ENCODE measurements around the gene XRCC1. TPM values are rescaled to one million over a fixed set of nuclear protein-coding genes. Genes with fewer than 3 reads are reported as not detected.

The XRCC1 gene
- total RNA-seq, 4 donors from 2014 or later: 9.3 to 20.3 (median 16.7) TPM

DNA sequence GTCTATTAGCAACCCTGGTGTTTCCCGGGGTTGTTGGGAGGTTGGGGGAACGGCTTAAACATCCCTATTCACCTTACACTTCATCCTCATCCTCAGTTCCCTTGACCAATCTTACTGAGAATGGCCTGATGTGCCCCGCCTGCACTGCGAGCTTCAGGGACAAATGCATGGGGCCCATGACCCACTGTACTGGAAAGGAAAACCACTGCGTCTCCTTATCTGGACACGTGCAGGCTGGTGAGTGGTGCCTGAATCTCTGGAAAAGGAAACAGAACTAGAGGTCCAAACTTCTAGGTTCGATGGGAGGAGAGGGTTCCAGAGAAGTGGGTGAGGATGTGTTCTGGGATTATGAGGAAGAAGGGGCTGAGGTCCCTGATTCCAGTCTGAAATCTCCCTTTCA lies 6.1 kb upstream of the XRCC1 start:
- Histone ChIP-seq H3K4me3 (no peak overlapping the region), H3K36me3 (no peaks in the 10 kb centered on the region), H3K4me1 (no peaks in the 10 kb centered on the region), H3K27me3 (no peaks in the 10 kb centered on the region), H3K27ac (no peak overlapping the region), H3K9me3 (no peaks in the 10 kb centered on the region)
- in situ Hi-C loops (cut with MboI; ENCODE audit: low sequenced_read_pairs in 4 of 4) (no loop called here), intact Hi-C loops (cut with DNase I; ENCODE audit: low total_unique reads) (no loop called here)
- TF ChIP-seq CTCF (IDR thresholded peaks at IDR 0.05 in 4 of 5, conservative IDR thresholded peaks at IDR 0.05 in 1 of 5) (no peak), POLR2A (IDR thresholded peaks at IDR 0.05) (no peak)
- ATAC-seq (no peak), DNase-seq (no peak)

- TF ChIP-seq CTCF (IDR thresholded peaks at IDR 0.05 in 4 of 5, conservative IDR thresholded peaks at IDR 0.05 in 1 of 5): no peak
- TF ChIP-seq POLR2A (IDR thresholded peaks at IDR 0.05): no peak
- peaks cover 0 to 3% of the 10 kb centered on the region in 2 donors for H3K36me3 ChIP-seq
- intact Hi-C loops (cut with DNase I; ENCODE audit: low total_unique reads) (loop anchor here (5.0 kb wide), 1 partner anchor 46 kb away; the partner anchor contains the start of gene ZNF575), in situ Hi-C loops (cut with MboI; ENCODE audit: low sequenced_read_pairs in 4 of 4) (no loop called here)
- no peak for DNase-seq
- H3K4me3 ChIP-seq: no peak overlapping the region
- no peaks in the 10 kb centered on the region for H3K27me3 ChIP-seq
- ATAC-seq: no peak
- H3K9me3 ChIP-seq: no peaks in the 10 kb centered on the region
- H3K27ac ChIP-seq: no peak overlapping the region
- peaks cover 10 to 13% of the 10 kb centered on the region in 2 donors for H3K4me1 ChIP-seq
Measured at GRCh38 chr19:43578787-43579186, 3.5 kb upstream of the XRCC1 start.

DNA sequence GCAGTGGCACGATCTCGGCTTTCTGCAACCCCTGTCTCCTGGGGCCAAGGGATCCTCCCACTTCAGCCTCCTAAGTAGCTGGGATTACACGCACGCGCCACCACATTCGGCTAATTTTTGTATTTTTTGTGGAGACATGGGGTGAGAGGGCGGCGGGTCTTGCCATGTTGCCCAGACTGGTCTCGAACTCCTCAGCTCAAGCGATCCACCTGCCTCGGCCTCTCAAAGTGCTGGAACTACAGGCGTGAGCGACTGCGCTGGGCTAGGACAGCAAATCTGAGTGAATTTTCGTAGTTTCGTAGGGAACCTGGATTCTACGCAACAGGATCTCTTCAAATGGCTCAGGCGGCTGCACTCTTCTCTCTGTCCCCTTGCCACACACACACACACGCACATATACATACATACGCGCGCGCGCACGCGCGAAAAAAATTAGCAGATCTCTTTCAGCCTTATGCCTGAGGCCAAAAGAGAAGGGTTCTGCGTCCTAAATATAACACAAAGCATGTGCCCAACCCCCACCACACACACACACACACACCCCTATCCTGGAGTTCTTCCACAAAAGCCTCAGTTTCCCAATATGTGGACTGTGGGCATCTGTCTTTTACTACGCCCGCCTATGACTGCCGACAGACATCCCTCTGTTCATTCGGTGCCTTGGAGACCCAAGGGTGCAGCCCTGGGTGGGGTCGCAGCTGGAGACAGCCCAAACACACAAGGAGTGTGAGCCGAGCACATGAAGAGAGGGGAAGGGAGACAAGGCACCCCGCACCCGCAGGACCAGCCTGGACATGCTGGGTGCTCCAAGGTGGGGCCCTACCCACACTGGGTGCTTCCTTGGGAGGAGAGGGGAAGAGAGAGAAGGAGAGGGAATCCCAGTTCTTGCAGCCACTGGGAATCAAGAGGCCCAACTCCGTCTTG lies 890 bp upstream of the XRCC1 start:
- no peak for TF ChIP-seq CTCF (IDR thresholded peaks at IDR 0.05 in 4 of 5, conservative IDR thresholded peaks at IDR 0.05 in 1 of 5)
- TF ChIP-seq POLR2A (IDR thresholded peaks at IDR 0.05): no peak
- in situ Hi-C loops (cut with MboI; ENCODE audit: low sequenced_read_pairs in 4 of 4): no loop called here
- peak overlapping the region; percentile 75 to 98 (median 88) for H3K4me3 ChIP-seq
- ATAC-seq (no peak), DNase-seq (no peak)
- intact Hi-C loops (cut with DNase I; ENCODE audit: low total_unique reads): loop anchor here (1.0 to 5.0 kb wide), 2 partner anchors 20 to 44 kb away; partner anchors contain the start of genes IRGQ, ZNF575 and ZNF576
- peaks cover 10 to 13% of the 10 kb centered on the region in 2 donors for H3K4me1 ChIP-seq
- H3K27me3 ChIP-seq: no peaks in the 10 kb centered on the region
- H3K9me3 ChIP-seq: no peaks in the 10 kb centered on the region
- peaks cover 0 to 8% of the 10 kb centered on the region in 2 donors for H3K36me3 ChIP-seq
- H3K27ac ChIP-seq: peak overlapping the region; percentile 50 to 86 (median 70)

GRCh38 chr19:43574424-43575155 lies 737 bp downstream of the XRCC1 start:
- DNase-seq: no peak
- H3K36me3 ChIP-seq: peaks cover 0 to 8% of the 10 kb centered on the region in 2 donors
- H3K9me3 ChIP-seq: no peaks in the 10 kb centered on the region
- TF ChIP-seq CTCF (IDR thresholded peaks at IDR 0.05 in 4 of 5, conservative IDR thresholded peaks at IDR 0.05 in 1 of 5) (no peak), POLR2A (IDR thresholded peaks at IDR 0.05) (no peak)
- intact Hi-C loops (cut with DNase I; ENCODE audit: low total_unique reads): loop anchor here (1.0 to 5.0 kb wide), 3 partner anchors 22 to 43 kb away; partner anchors contain the start of genes IRGQ, ZNF428, ZNF575 and ZNF576
- peak overlapping the region; percentile 75 to 98 (median 88) for H3K4me3 ChIP-seq
- ATAC-seq: no peak
- in situ Hi-C loops (cut with MboI; ENCODE audit: low sequenced_read_pairs in 4 of 4): no loop called here
- peak overlapping the region; percentile 77 to 87 (median 82) for H3K27ac ChIP-seq
- H3K4me1 ChIP-seq: peaks cover 10 to 13% of the 10 kb centered on the region in 2 donors
- no peaks in the 10 kb centered on the region for H3K27me3 ChIP-seq
